OCI-LY7 (cell line): ENCODE measurements around the gene KCNA5.

Experiments used
- EZH2phosphoT487 ChIP-seq: fragments of 200-600 bp; sonication (generic); IDR thresholded peaks from 2 replicates; pipeline ENCODE4 v1.6.1; 2018; ENCODE audit warnings: low read depth, borderline replicate concordance, mild to moderate bottlenecking, mixed run types, antibody characterized with exemption, low read length, moderate library complexity, mixed read lengths
- TF ChIP-seq, protein P1 (sequence below): fragments of 200-600 bp; sonication (generic); conservative IDR thresholded peaks from 2 replicates; pipeline ENCODE4 v1.5.1; 2014; ENCODE audit warnings: mild to moderate bottlenecking, antibody characterized with exemption, low read length, moderate library complexity, mixed read lengths

DNA sequence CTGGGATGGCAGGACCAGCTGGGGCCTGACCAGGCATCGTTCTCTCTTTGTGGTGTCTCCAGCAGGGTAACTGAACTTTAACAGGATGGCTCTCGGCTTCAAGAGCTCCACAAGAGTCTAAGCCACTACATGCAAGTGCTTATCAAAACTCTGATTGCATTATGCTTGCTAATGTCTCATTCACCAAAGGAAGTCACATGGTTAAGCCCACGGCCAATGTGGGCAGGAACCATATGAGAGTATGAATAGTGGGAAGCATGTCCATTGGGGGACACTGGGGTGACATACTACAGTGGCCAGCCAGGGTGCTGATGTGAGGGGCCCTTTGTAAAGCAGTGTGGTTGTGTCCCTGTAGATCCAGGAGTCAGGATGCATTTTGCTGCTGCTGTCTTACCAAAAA is 35.0 kb upstream of the KCNA5 start:
- TF ChIP-seq, protein P1, sequence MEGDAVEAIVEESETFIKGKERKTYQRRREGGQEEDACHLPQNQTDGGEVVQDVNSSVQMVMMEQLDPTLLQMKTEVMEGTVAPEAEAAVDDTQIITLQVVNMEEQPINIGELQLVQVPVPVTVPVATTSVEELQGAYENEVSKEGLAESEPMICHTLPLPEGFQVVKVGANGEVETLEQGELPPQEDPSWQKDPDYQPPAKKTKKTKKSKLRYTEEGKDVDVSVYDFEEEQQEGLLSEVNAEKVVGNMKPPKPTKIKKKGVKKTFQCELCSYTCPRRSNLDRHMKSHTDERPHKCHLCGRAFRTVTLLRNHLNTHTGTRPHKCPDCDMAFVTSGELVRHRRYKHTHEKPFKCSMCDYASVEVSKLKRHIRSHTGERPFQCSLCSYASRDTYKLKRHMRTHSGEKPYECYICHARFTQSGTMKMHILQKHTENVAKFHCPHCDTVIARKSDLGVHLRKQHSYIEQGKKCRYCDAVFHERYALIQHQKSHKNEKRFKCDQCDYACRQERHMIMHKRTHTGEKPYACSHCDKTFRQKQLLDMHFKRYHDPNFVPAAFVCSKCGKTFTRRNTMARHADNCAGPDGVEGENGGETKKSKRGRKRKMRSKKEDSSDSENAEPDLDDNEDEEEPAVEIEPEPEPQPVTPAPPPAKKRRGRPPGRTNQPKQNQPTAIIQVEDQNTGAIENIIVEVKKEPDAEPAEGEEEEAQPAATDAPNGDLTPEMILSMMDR = no peak
- TF ChIP-seq EZH2phosphoT487 = no peak
